SU-DHL-6 (cell line): ENCODE results near the gene MRPL54.

ENCODE experiments used
- H2AFZ ChIP-seq: fragments of 200-600 bp; sonication (generic); 2 replicates; pipeline ENCODE4 v1.6.1; 2014; ENCODE audit warnings: low read depth, mild to moderate bottlenecking, moderate library complexity, mixed read lengths, antibody characterized with exemption, low read length; ENCODE audit not compliant: severe bottlenecking
- H3F3A ChIP-seq: fragments of 200-600 bp; shearing (Covaris generic); 2 replicates; pipeline ENCODE4 v1.6.0; 2016; ENCODE audit warnings: antibody characterized with exemption, mild to moderate bottlenecking; ENCODE audit not compliant: insufficient read depth
- H3K27ac ChIP-seq: fragments of 200-600 bp; sonication (generic); 2 replicates; pipeline ENCODE4 v1.5.1; 2016; ENCODE audit warnings: low read depth, mild to moderate bottlenecking, low read length, moderate library complexity, mixed read lengths
- H3K27me3 ChIP-seq: fragments of 200-600 bp; sonication (generic), shearing (Covaris generic); 2 replicates; pipeline ENCODE4 v1.6.0; 2014; ENCODE audit warnings: mild to moderate bottlenecking, low read length
- H3K36me3 ChIP-seq: fragments of 200-600 bp; sonication (generic); 2 replicates; pipeline ENCODE4 v1.6.1; 2014; ENCODE audit warnings: mild to moderate bottlenecking, low read length, mixed read lengths
- H3K4me2 ChIP-seq: fragments of 300-600, 200-600 bp; shearing (Covaris generic), sonication (generic); 2 replicates; pipeline ENCODE4 v1.6.0; 2014; ENCODE audit warnings: low read length, low read depth, mild to moderate bottlenecking; ENCODE audit not compliant: poor library complexity, severe bottlenecking
- H3K4me3 ChIP-seq: fragments of 200-600 bp; sonication (generic); 2 replicates; pipeline ENCODE4 v1.5.1; 2014; ENCODE audit warnings: antibody characterized with exemption, low read length, mild to moderate bottlenecking, mixed read lengths; ENCODE audit not compliant: insufficient read depth, poor library complexity, severe bottlenecking
- H3K79me2 ChIP-seq: fragments of 200-600 bp; sonication (generic); 2 replicates; pipeline ENCODE4 v1.6.1; 2014; ENCODE audit warnings: mild to moderate bottlenecking, low read length, moderate library complexity; ENCODE audit not compliant: insufficient read depth
- H3K9ac ChIP-seq: fragments of 200-600 bp; sonication (generic); 2 replicates; pipeline ENCODE4 v1.7.0; 2014; ENCODE audit warnings: mild to moderate bottlenecking, low read length
- H3K9me2 ChIP-seq: fragments of 200-600 bp; sonication (generic); replicated peaks from 2 replicates; pipeline ENCODE4 v1.6.1; 2014; ENCODE audit warnings: low read length; ENCODE audit not compliant: insufficient read depth
- H3K9me3 ChIP-seq: fragments of 200-600 bp; sonication (generic); 2 replicates; pipeline ENCODE4 v1.6.1; 2014; ENCODE audit warnings: low read length, mixed read lengths; ENCODE audit not compliant: insufficient read depth
- H4K20me1 ChIP-seq: fragments of 200-600 bp; sonication (generic); 2 replicates; pipeline ENCODE4 v1.6.1; 2014; ENCODE audit warnings: low read depth, mild to moderate bottlenecking, antibody characterized with exemption, low read length, moderate library complexity, mixed read lengths
- EZH2phosphoT487 ChIP-seq: fragments of 200-600 bp; sonication (generic), shearing (Covaris generic); conservative IDR thresholded peaks from 2 replicates; pipeline ENCODE4 v1.6.1; 2018; ENCODE audit warnings: mild to moderate bottlenecking, antibody characterized with exemption, low read length, moderate library complexity, mixed read lengths
- TF ChIP-seq, protein P1 (sequence below): fragments of 200-600 bp; sonication (generic); IDR thresholded peaks from one replicate; pipeline ENCODE4 v1.5.1; 2017; ENCODE audit warnings: antibody characterized with exemption, mild to moderate bottlenecking, low read length, moderate library complexity; ENCODE audit not compliant: insufficient read depth, poor library complexity, severe bottlenecking

MRPL54 gene

DNA sequence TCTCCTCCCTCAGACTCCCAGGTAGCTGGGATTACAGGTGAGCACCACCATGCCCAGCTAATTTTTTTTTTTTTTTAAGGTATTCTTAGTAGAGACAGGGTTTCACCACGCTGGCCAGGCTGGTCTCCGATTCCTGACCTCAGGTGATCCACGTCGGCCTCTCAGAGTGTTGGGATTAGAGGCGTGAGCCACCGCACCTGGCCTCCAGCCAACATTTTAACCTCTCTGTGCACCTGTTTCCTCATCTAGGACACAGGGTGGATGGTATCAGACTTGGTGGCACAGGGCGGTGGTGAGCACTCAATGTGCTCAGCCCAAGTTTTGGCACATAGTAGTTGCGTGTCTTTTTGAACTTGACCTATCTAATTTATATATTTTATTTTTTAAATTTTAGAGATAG is 13.5 kb upstream of the MRPL54 start:
- Histone ChIP-seq H4K20me1 (no peaks in the 10 kb centered on the region), H2AFZ (no peak overlapping the region), H3K27ac (no peak overlapping the region), H3K27me3 (no peaks in the 10 kb centered on the region), H3K4me3 (no peak overlapping the region), H3K9me3 (no peaks in the 10 kb centered on the region), H3F3A (no peaks in the 10 kb centered on the region), H3K36me3 (no peaks in the 10 kb centered on the region), H3K4me2 (no peak overlapping the region), H3K79me2 (no peaks in the 10 kb centered on the region), H3K9me2 (no peaks in the 10 kb centered on the region), H3K9ac (no peak overlapping the region)
- no peak for TF ChIP-seq EZH2phosphoT487
- TF ChIP-seq, protein P1, sequence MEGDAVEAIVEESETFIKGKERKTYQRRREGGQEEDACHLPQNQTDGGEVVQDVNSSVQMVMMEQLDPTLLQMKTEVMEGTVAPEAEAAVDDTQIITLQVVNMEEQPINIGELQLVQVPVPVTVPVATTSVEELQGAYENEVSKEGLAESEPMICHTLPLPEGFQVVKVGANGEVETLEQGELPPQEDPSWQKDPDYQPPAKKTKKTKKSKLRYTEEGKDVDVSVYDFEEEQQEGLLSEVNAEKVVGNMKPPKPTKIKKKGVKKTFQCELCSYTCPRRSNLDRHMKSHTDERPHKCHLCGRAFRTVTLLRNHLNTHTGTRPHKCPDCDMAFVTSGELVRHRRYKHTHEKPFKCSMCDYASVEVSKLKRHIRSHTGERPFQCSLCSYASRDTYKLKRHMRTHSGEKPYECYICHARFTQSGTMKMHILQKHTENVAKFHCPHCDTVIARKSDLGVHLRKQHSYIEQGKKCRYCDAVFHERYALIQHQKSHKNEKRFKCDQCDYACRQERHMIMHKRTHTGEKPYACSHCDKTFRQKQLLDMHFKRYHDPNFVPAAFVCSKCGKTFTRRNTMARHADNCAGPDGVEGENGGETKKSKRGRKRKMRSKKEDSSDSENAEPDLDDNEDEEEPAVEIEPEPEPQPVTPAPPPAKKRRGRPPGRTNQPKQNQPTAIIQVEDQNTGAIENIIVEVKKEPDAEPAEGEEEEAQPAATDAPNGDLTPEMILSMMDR = no peak

DNA sequence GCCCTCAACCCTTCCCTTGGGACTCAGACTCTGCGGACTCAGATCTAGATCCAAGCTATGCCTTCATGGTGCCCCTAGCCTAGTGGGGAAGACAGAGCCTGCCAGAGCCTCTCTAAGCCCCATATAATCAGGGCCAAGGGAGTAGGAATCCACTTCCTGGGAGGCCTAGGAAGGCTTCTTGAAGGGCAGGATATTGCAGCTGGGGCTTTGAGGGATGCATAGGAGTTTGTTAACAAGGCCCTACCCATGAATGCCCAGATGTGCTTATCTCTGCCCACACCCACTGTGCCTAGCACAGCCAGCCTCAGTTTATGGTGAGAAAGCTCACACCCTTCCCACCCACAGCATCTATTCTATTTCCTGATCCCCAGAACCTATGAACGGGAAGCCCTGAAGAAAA is 12.3 kb upstream of the MRPL54 start:
- Histone ChIP-seq H3K36me3 (no peaks in the 10 kb centered on the region), H3F3A (no peaks in the 10 kb centered on the region), H3K27ac (no peak overlapping the region), H3K27me3 (no peaks in the 10 kb centered on the region), H3K4me3 (no peak overlapping the region), H3K9me3 (no peaks in the 10 kb centered on the region), H3K9me2 (no peaks in the 10 kb centered on the region), H3K4me2 (no peak overlapping the region), H4K20me1 (0 out of 2 replicates have a peak, but pooled peaks cover 2% of the 10 kb centered on the region), H3K79me2 (no peaks in the 10 kb centered on the region), H2AFZ (no peak overlapping the region), H3K9ac (no peak overlapping the region)
- TF ChIP-seq, protein P1 = no peak
- no peak for TF ChIP-seq EZH2phosphoT487

DNA sequence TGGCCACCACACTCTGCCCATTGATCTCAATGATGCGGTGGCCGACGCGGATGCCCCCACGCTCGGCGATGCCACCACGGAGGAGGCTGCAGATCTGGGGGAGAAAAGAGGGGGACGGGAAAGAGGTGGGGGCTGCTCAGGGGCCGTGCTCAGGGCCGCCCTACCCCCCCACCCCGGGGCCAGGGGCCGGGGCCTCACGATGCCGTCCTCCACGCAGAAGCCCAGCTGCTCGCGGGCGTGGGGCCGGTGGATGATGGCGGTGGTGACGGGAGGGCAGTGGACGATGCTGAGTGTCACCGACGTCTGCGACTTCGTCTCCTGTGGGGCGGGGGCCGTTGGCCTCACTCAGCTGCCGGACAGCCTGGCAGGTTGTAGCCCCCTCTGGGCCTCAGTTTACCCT is 11.2 kb upstream of the MRPL54 start:
- Histone ChIP-seq H3K9ac (no peak overlapping the region), H2AFZ (no peak overlapping the region), H3K27ac (no peak overlapping the region), H3F3A (no peaks in the 10 kb centered on the region), H3K27me3 (no peaks in the 10 kb centered on the region), H3K9me3 (no peaks in the 10 kb centered on the region), H3K79me2 (no peaks in the 10 kb centered on the region), H3K4me2 (no peak overlapping the region), H3K36me3 (no peaks in the 10 kb centered on the region), H3K9me2 (no peaks in the 10 kb centered on the region), H3K4me3 (no peak overlapping the region), H4K20me1 (0 out of 2 replicates have a peak, but pooled peaks cover 2% of the 10 kb centered on the region)
- TF ChIP-seq, protein P1 = no peak

DNA sequence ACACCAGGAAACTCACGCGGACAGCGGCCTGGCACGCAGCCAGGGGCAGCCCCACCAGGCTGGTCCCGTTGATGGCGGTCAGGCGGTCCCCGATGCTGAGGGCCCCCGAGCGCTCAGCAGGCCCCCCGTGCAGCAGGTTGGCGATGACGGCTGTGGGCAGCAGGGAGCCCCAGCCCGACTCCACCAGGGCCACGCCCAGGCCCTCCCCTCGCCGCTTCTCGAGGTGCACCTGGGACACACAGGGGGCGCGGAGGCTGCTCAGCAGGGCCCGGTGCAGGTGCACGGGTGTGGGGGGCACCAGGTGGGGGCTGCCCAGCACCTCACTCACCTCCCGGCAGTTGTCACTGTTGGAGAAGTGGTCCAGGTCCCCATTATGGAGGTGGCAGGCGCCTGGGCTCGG is 10.0 kb upstream of the MRPL54 start:
- Histone ChIP-seq H3K79me2 (no peaks in the 10 kb centered on the region), H3K9me2 (no peaks in the 10 kb centered on the region), H3K27ac (no peak overlapping the region), H3F3A (no peaks in the 10 kb centered on the region), H3K4me3 (no peak overlapping the region), H4K20me1 (0 out of 2 replicates have a peak, but pooled peaks cover 2% of the 10 kb centered on the region), H3K4me2 (no peak overlapping the region), H3K36me3 (no peaks in the 10 kb centered on the region), H3K27me3 (no peaks in the 10 kb centered on the region), H3K9me3 (no peaks in the 10 kb centered on the region), H2AFZ (no peak overlapping the region), H3K9ac (no peak overlapping the region)
- TF ChIP-seq, protein P1 = no peak
- no peak for TF ChIP-seq EZH2phosphoT487
